Common myeloid progenitor, CD34-positive (primary cell): ENCODE results near the gene HNRNPAB.
A peak's percentile ranks its signal among the peaks of the same experiment; 100 is the strongest.

Source experiments
- CTCF ChIA-PET: fragments of 350-600 bp; sonication (Branson Sonifier 250); formaldehyde crosslinking; loops from one replicate; lab custom pipeline; 2021; ENCODE audit warnings: antibody characterized with exemption; lab: Charles Lee
- POLR2A ChIA-PET: fragments of 350-600 bp; sonication (Branson Sonifier 250); formaldehyde crosslinking; loops from one replicate; lab custom pipeline; 2021; ENCODE audit warnings: antibody characterized with exemption; lab: Charles Lee
- DNase-seq, 3 donors: peaks; one replicate each; pipeline versions ENCODE4 v3.0.0 to v3.0.0-alpha.2; 2013
- H3K27ac ChIP-seq, 2 experiments: 1 replicate in 1 of 2; 2 replicates in 1 of 2; pipeline ENCODE4 v1.7.0; 2013; ENCODE audit warnings: inconsistent platforms in 2 of 2, low read length in 2 of 2, mild to moderate bottlenecking in 2 of 2, low read depth in 1 of 2, moderate library complexity in 1 of 2; ENCODE audit not compliant: severe bottlenecking in 2 of 2, insufficient read depth in 1 of 2, poor library complexity in 1 of 2
- H3K27me3 ChIP-seq, 5 experiments: replicated peaks in 2 of 5; 1 replicate in 3 of 5; 2 replicates in 2 of 5; pipeline versions ENCODE4 v1.6.1 to v1.7.0; 2013; ENCODE audit warnings: low read length in 4 of 5, mild to moderate bottlenecking in 2 of 5, moderate library complexity in 2 of 5, inconsistent platforms in 1 of 5; ENCODE audit not compliant: insufficient read depth in 5 of 5, control insufficient read depth in 4 of 5
- H3K36me3 ChIP-seq, 4 experiments: 1 replicate in 2 of 4; 2 replicates in 2 of 4; pipeline versions ENCODE4 v1.6.1 to v1.7.0; 2013; ENCODE audit warnings: low read length in 3 of 4, control low read depth in 1 of 4, mild to moderate bottlenecking in 1 of 4; ENCODE audit not compliant: control insufficient read depth in 4 of 4, insufficient read depth in 4 of 4
- H3K4me1 ChIP-seq, 4 experiments: 1 replicate in 3 of 4; 2 replicates in 1 of 4; pipeline versions ENCODE4 v1.6.1 to v1.7.1; 2013; ENCODE audit warnings: low read length in 3 of 4, mild to moderate bottlenecking in 3 of 4, control low read depth in 1 of 4, inconsistent platforms in 1 of 4, moderate library complexity in 1 of 4; ENCODE audit not compliant: control insufficient read depth in 4 of 4, insufficient read depth in 4 of 4; ENCODE audit errors: control extremely low read depth in 1 of 4
- H3K4me3 ChIP-seq, 7 experiments: 1 replicate in 4 of 7; 2 replicates in 3 of 7; pipeline versions ENCODE4 v1.5.1 to v1.7.0; 2013; ENCODE audit warnings: mild to moderate bottlenecking in 7 of 7, low read length in 6 of 7, moderate library complexity in 6 of 7, inconsistent platforms in 2 of 7, low read depth in 2 of 7, control low read depth in 1 of 7; ENCODE audit not compliant: insufficient read depth in 4 of 7, control insufficient read depth in 1 of 7; ENCODE audit errors: extremely low read depth in 1 of 7
- H3K9me3 ChIP-seq, 5 experiments: 1 replicate in 4 of 5; 2 replicates in 1 of 5; pipeline versions ENCODE4 v1.6.1 to v1.7.1; 2013; ENCODE audit warnings: low read length in 4 of 5, mild to moderate bottlenecking in 2 of 5, inconsistent platforms in 1 of 5, low read depth in 1 of 5, moderate library complexity in 1 of 5; ENCODE audit not compliant: control insufficient read depth in 4 of 5, insufficient read depth in 2 of 5; ENCODE audit errors: control extremely low read depth in 1 of 5
- WGBS: methylation state at CpG from one replicate; pipeline ENCODE4 v1.1.5; 2013; ENCODE audit not compliant: insufficient coverage; 5-methylcytosine and 5-hydroxymethylcytosine counted together

The HNRNPAB gene

GRCh38 chr5:178186427-178186826, 17.9 kb upstream of the HNRNPAB start:
- no peaks in the 10 kb centered on the region for H3K27me3 ChIP-seq
- peak in 2 of 3 donors; percentile 48 to 79 for DNase-seq
- 65% methylated on average over 6 of the region's 6 CpGs for WGBS
- POLR2A ChIA-PET: interaction anchor here (0.7 kb wide), 1 partner anchor 18 kb away, joined by 3 read pairs; the partner anchor contains the start of gene HNRNPAB
- H3K4me3 ChIP-seq: no peak overlapping the region
- no peak overlapping the region for H3K27ac ChIP-seq
- H3K36me3 ChIP-seq: no peaks in the 10 kb centered on the region
- H3K9me3 ChIP-seq: no peaks in the 10 kb centered on the region
- H3K4me1 ChIP-seq: peaks cover 3 to 17% (median 14%) of the 10 kb centered on the region in 4 experiments
- CTCF ChIA-PET: interaction anchor here (0.8 to 2.0 kb wide), 4 partner anchors 8 to 27 kb away, joined by 3 to 8 read pairs (median 4); no protein-coding TSS in a partner anchor

DNA sequence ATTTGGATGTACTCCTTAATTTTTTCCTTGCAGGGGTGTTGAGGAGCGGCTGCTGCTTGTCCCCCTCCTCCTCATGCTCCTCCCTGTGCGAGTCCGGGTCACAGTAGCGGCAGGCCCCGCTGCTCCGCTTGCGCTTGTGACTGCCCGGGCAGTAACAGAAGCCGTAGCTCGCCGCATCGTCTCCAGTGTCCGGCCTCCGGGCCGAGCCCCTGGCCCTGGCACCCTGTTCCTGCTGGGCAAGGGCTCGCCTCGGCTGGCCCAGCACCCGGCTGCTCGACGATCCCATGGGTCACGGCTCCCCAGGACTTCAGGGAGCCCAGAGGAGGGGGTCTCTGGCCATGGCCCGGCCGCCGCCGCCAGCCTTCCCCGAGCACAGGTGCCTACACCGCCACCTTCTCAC, 17.3 kb upstream of the HNRNPAB start, which contains the start of gene GMCL2:
Gene GMCL2, minus strand, starts transcription at position 358 of the 400 bp plus-strand sequence. Its CDS starts 72 bp downstream, at position 286.
- Histone ChIP-seq H3K36me3 (no peaks in the 10 kb centered on the region), H3K27ac (no peak within 1 kb of the TSS), H3K9me3 (no peaks in the 10 kb centered on the region), H3K4me3 (no peak within 1 kb of the TSS), H3K4me1 (peaks cover under 1 to 11% (median 8%) of the 10 kb centered on the region in 4 experiments), H3K27me3 (no peaks in the 10 kb centered on the region)
- DNase-seq: no peak
- CTCF ChIA-PET: no interaction called here
- POLR2A ChIA-PET: no interaction called here
- WGBS: 98% methylated on average over 16 of the region's 27 CpGs

DNA sequence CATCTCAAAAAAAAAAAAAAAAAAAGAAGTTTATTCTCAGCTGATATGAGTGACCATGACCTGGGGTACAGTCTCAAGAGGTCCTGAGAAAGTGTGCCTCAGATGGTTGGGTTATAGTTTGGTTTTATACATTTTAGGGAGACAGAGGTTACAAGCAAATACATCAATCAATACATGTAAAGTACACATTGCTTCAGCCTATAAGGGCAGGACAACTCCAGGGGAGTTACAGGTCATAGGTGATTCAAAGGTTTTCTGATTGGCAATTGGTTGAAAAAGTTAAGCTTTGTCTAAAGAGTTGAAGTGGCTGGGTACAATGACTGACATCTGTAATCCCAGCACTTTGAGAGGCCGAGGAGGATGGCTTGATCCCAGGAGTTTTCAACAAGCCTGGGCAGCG, 14.9 kb upstream of the HNRNPAB start:
- DNase-seq: no peak
- H3K36me3 ChIP-seq: no peaks in the 10 kb centered on the region
- CTCF ChIA-PET: interaction anchor here (0.8 to 1.0 kb wide), 2 partner anchors 11 to 13 kb away, joined by 3 to 4 read pairs; no protein-coding TSS in a partner anchor
- H3K4me1 ChIP-seq: peaks cover 3 to 20% (median 16%) of the 10 kb centered on the region in 4 experiments
- POLR2A ChIA-PET: no interaction called here
- no peak overlapping the region for H3K27ac ChIP-seq
- 44% methylated on average over 2 of the region's 2 CpGs for WGBS
- H3K27me3 ChIP-seq: no peaks in the 10 kb centered on the region
- peaks cover 0 to 5% (median 0%) of the 10 kb centered on the region in 5 experiments for H3K9me3 ChIP-seq
- H3K4me3 ChIP-seq: no peak overlapping the region

DNA sequence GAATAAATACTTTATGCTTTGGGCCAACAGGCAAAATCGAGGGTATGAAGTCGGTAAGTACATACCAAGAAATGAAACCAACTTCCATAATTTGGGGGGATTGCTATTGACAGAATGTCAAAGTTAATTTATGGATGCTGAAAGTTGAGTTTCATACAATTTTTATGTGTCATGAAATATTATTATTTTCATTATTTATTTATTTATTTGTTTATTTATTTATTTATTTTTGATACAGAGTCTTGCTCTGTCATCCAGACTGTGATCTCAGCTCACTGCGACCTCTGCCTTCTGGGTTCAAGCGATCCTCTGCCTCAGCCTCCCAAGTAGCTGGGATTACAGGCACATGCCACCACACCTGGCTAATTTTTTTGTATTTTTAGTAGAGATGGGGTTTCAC, 12.7 kb upstream of the HNRNPAB start:
- H3K27ac ChIP-seq: no peak overlapping the region
- H3K9me3 ChIP-seq: peaks cover 0 to 5% (median 0%) of the 10 kb centered on the region in 5 experiments
- no peaks in the 10 kb centered on the region for H3K27me3 ChIP-seq
- no CpG with 5 or more reads among the region's 4 CpGs for WGBS
- peaks cover 3 to 24% (median 22%) of the 10 kb centered on the region in 4 experiments for H3K4me1 ChIP-seq
- DNase-seq: no peak
- POLR2A ChIA-PET: no interaction called here
- CTCF ChIA-PET: no interaction called here
- no peak overlapping the region for H3K4me3 ChIP-seq
- no peaks in the 10 kb centered on the region for H3K36me3 ChIP-seq

DNA sequence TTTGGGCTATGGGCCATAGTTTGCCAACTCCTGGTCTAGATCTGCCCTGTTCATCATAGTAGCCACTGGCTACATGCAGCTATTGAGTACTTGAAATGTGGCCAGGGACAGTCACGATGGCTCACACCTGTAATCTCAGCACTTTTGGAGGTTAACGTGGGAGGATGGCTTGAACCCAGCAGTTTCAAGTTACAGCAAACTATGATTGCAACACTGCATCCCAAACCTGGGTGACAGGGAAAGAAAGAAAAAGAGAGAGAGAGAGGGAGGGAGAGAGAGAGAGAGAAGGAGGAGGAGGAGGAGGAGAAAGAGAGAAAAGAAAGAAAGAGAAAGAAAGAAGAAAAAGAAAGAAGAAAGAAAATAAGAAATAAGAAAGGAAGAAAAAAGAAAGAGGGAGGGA, 12.1 kb upstream of the HNRNPAB start:
- Histone ChIP-seq H3K27me3 (no peaks in the 10 kb centered on the region), H3K9me3 (peaks cover 0 to 5% (median 0%) of the 10 kb centered on the region in 5 experiments), H3K4me3 (no peak overlapping the region), H3K36me3 (no peaks in the 10 kb centered on the region), H3K4me1 (peaks cover 3 to 24% (median 21%) of the 10 kb centered on the region in 4 experiments), H3K27ac (no peak overlapping the region)
- ChIA-PET CTCF (interaction anchor here (1.0 kb wide), 1 partner anchor 15 kb away, joined by 3 read pairs; no protein-coding TSS in a partner anchor), POLR2A (no interaction called here)
- DNase-seq: no peak
- WGBS: 100% methylated on average over 1 of the region's 2 CpGs

- DNase-seq: no peak
- H3K9me3 ChIP-seq: peaks cover 0 to 5% (median 0%) of the 10 kb centered on the region in 5 experiments
- ChIA-PET POLR2A (no interaction called here), CTCF (interaction anchor here (1.0 kb wide), 1 partner anchor 15 kb away, joined by 3 read pairs; no protein-coding TSS in a partner anchor)
- WGBS: 98% methylated on average over 6 of the region's 7 CpGs
- H3K4me1 ChIP-seq: peaks cover 3 to 24% (median 21%) of the 10 kb centered on the region in 4 experiments
- H3K27me3 ChIP-seq: no peaks in the 10 kb centered on the region
- no peak overlapping the region for H3K4me3 ChIP-seq
- no peaks in the 10 kb centered on the region for H3K36me3 ChIP-seq
- no peak overlapping the region for H3K27ac ChIP-seq
These were observed 11.5 kb upstream of the HNRNPAB start for GRCh38 chr5:178192787-178193186.

DNA sequence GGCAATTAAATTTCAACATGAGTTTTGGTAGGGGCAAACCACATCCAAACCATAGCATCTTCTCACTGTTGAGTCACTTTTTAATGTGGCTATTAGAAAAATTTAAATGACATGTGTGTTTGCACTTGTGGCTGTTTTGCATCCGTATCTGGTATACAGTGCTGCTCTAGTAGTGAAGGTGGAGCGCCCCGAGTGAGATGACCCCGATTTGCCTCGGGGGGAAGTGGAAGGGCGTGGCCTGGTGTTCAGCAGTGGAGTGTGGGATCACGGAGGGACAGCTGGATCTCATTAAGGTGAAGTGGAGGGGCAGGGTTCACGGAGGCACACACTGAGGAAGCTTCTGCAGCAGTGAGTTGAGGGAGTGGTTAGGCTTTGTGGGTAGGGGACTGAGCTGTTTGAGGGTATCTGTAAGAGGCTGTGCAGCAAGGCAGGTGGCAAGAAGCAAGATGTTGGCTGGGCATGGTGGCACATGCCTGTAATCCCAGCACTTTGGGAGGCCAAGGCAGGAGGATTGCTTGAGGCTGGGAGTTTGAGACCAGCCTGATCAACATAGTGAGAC, 11.0 kb upstream of the HNRNPAB start:
- Histone ChIP-seq H3K9me3 (peaks cover 0 to 5% (median 0%) of the 10 kb centered on the region in 5 experiments), H3K4me3 (peak overlapping the region in 1 of 7 experiments; percentile 1), H3K36me3 (no peaks in the 10 kb centered on the region), H3K4me1 (peaks cover 3 to 24% (median 23%) of the 10 kb centered on the region in 4 experiments), H3K27ac (peak overlapping the region in 1 of 2 experiments; percentile 30), H3K27me3 (no peaks in the 10 kb centered on the region)
- POLR2A ChIA-PET: interaction anchor here (0.7 to 0.8 kb wide), 2 partner anchors 8 to 11 kb away, joined by 3 to 5 read pairs; partner anchors contain the start of gene HNRNPAB
- 66% methylated on average over 8 of the region's 8 CpGs for WGBS
- CTCF ChIA-PET: interaction anchor here (1.0 to 2.2 kb wide), 2 partner anchors 9 to 11 kb away, joined by 3 to 9 read pairs; no protein-coding TSS in a partner anchor
- DNase-seq: peak in 1 of 3 donors; percentile 36
